HG03575 (cell line): ENCODE results near the gene TMEM107.
"Not testable (repeated sequence)": the region's sequence is repeated elsewhere in the genome, so short reads cannot be mapped to it uniquely, and the experiment has no call there.

Source experiments
- ATAC-seq: cut with Tn5 transposase; IDR thresholded peaks from one replicate; pipeline ENCODE4 v1.9.1; 2021; ENCODE audit not compliant: unreplicated experiment, insufficient number of reproducible peaks, low FRiP score; ENCODE audit errors: extremely low read depth

TMEM107 gene

DNA sequence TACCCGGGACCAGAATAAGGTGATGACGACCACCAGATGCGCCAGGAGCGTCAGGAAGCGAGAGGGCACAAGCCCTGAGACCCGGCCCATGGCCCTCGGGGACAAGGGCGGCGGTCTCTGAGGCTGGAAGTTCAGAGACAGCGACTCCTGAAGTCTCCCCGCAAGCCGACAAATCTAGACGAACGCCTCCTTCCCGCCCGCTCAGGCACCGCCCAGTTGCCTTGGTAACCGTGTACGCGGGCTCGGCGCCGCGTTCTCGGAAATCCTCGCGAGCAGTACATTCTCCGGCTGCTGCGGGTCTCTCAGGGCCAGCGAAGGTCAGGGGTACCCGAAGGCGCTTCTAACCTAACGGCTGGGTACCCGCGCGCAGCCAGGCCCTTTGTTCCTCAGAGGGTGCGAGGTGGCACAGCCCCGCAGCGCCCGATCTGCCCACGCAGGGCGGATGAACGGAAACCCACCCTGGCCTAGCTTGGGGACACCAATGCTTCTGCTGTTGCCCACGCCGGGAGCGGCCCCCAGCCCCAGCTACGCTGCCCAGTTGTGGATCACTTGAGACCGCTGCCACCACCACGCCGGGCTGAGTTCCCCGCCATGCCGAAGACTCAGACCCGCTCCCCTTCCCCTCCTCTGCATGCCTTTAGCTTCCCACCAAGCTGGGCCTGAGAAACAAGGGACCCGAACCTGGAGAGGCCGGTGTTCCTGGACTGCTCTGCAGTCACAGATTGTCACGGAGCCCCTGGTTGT is at the start of gene TMEM107:
Gene TMEM107 (minus strand): TSS at position 184 of the 744 bp plus-strand sequence. CDS start 94 bp downstream, at position 90.
- no peak for ATAC-seq

- ATAC-seq, result no peak
Measured at GRCh38 chr17:8224891-8225812, 49.0 kb upstream of the TMEM107 start.

GRCh38 chr17:8223356-8224126 is 47.4 kb upstream of the TMEM107 start:
- no peak for ATAC-seq

GRCh38 chr17:8222630-8223355 is 46.6 kb upstream of the TMEM107 start:
- ATAC-seq, result no peak

DNA sequence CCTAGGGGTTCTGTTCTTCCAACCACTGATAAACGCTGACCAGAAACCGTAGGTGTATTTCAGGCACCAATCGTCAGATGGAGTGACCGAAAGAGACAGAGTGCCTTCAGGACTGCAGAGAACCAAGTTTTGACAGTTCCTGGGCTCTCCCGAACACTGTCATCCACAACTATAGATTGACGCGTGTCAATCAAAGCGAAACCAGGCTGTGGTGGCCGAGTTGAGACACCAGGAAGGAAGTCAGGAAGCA is 46.1 kb upstream of the TMEM107 start:
- no peak for ATAC-seq

DNA sequence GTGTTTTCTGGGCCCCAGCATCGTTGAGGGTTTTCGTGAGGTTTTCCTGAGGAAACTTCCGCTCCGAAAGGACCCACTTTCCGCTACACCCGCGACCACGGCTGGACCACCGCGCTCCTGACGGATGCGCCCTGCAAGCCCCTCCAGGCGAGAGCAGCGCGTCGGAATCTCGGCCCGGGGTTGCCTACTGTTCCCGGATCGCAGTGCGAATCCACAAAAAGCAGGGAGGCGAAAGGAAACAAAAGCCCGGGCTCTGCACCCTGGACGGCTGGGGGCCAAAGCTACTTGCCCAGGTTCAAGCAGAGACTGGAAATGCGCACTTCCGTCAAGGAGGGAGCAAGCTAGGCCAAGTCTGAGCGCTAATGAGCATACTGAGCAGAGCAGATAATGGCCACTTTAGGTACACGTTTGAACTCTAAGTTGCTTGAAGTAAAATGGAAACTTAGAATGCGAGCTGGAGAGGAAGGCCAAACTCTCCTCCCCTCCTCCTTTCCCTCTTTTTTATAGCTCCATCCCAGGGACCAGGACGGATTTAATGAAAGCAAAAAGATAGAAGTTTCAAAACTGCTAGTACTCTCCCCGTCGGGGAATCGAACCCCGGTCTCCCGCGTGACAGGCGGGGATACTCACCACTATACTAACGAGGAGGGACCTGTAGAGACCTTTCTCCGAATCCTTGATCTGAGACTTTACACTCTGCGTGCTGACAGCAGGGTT is 45.6 kb upstream of the TMEM107 start:
- ATAC-seq, result no peak

DNA sequence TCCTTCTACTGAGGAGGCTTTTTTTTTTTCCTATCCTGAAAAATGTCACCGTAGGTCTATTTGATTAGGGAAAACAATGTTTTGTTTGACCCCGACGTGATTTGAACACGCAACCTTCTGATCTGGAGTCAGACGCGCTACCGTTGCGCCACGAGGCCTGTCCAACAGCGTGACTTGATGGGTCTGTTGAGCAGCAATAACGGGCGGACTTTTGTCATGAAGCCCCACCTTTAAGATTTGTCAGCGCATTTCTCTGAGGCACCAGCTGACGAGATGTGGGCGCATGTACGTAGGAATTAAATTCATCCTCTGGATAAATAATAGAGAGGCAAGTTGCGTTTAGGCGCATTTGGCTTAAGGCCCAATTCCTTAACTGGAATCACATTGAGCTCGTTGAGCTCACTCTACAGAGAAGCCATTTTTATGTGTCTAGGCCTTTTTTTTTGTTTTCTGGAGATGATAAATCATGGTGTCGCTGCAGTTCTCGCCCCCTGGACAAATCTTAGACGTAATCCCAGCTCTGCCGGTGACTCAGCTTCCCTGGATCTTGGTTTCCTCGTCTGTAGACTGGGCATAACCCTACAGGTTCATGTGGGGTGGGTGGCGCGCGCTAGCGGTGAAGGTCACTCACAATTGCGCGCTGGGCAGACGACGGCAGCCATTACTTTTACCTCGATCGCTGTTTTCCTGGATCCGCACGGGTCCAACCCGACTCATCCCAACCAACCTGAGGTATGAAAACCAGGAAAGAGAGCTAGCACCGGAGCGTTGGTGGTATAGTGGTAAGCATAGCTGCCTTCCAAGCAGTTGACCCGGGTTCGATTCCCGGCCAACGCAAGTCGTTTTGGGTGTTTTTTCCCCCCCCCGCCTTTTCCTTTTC is 44.8 kb upstream of the TMEM107 start:
- no peak for ATAC-seq

- not testable (repeated sequence) for ATAC-seq
Measured at GRCh38 chr17:8214000-8214399, 37.8 kb upstream of the TMEM107 start.

DNA sequence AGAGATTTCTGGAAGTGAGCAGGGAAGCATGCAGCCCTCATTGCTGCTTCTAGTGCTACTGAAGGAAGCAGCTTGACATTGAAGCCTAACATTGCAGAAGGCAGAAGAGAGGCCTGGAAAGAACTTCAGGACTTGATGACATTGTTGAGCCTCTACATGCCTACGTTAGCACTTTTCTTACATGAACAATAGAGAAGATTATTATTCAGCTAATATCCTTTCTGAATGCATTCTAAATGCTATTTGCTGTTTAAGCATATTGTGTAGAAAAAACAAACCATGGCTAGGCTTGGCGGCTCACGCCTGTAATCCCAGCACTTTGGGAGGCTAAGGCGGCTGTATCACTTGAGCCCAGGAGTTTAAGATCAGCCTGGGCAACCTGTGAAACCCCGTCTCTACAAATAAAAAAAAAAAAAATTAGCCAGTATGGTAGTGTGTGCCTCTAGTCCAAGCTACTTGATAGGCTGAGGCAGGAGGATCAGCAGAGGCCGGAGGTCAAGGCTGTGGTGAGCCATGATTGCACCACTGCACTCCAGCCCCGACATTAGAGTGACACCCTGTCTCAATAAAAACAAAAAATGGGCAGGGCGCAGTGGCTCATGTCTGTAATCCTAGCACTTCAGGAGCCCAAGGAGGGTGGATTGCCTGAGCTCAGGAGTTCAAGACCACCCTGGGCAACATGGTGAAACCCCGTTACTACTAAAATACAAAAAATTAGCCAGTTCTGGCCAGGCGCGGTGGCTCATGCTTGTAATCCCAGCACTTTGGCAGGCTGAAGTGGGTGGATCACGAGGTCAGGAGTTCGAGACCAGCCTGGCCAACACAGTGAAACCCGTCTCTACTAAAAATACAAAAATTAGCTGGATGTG is 36.4 kb upstream of the TMEM107 start:
- ATAC-seq, result no peak

GRCh38 chr17:8210761-8211458 is 34.7 kb upstream of the TMEM107 start:
- no peak for ATAC-seq

- no peak for ATAC-seq
Measured at GRCh38 chr17:8209907-8210760, 34.0 kb upstream of the TMEM107 start, which contains the start of gene AURKB. AURKB (minus strand) TSS chr17:8210575; CDS start chr17:8210224, 351 bp downstream.

GRCh38 chr17:8206536-8206935 is 30.4 kb upstream of the TMEM107 start:
- no peak for ATAC-seq

DNA sequence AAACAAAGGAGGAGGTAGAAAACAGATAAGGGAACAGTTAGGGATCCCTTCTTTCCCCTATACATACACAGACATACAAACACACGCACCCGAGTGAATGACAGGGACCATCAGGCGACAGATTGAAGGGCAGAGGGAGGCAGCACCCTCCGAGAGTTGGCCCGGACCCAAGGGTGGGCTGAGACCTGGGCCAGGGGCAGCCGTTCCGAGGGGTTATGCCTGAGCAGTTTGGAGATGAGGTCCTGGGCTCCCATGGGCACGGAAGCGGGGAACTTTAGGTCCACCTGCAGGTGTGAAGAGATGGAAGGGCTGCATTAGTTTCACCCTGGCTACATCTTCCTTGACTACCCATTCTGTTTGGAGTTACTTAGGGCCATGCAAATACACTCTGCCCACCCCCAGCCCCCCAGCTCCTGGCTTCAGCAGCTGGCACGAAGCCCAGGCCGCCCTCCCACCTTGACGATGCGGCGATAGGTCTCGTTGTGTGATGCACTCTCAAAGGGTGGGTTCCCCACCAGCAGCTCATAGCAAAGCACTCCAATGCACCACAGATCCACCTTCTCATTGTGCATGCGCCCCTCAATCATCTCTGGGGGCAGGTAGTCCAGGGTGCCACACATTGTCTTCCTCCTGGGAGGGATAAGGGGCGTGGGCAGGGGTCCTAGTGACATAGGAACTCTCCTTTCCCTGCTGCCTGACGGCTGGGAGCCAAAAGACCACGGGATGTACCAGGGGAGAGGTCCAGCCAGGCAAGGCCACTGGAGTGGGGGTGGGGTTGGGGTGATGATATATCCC is 28.8 kb upstream of the TMEM107 start:
- no peak for ATAC-seq

- no peak for ATAC-seq
Measured at GRCh38 chr17:8192070-8192815, 16.1 kb upstream of the TMEM107 start.
